SK-N-SH (cell line): Measurements from ENCODE around the gene C3orf20. TPM values are rescaled to one million over a fixed set of nuclear protein-coding genes. Genes with fewer than 3 reads are reported as not detected.

ENCODE experiments used
- CTCF ChIA-PET: fragments of 300-600, 350-600 bp; formaldehyde crosslinking; extraction: SDS; loops from one replicate; lab custom pipeline; 2021; lab: Yijun Ruan, JAX
- POLR2A ChIA-PET: fragments of 350-600 bp; sonication (Branson Sonifier 250); formaldehyde crosslinking; extraction: SDS; loops from one replicate; lab custom pipeline; 2020; ENCODE audit warnings: antibody characterized with exemption, inconsistent platforms; lab: Yijun Ruan, JAX
- DNase-seq: peaks from one replicate; pipeline ENCODE4 v3.0.0; 2012
- H2AFZ ChIP-seq: fragments of 200-600 bp; sonication (generic); 2 replicates; pipeline ENCODE4 v1.8.1; 2016; ENCODE audit warnings: antibody characterized with exemption, mild to moderate bottlenecking, low read depth
- H3F3A ChIP-seq: fragments of 200-600 bp; sonication (generic); replicated peaks from 2 replicates; pipeline ENCODE3; 2016; ENCODE audit warnings: antibody characterized with exemption, mild to moderate bottlenecking; ENCODE audit not compliant: insufficient read depth
- H3K27ac ChIP-seq, 2 experiments: fragments of 200-500 bp in 1 of 2; fragments of 200-600 bp in 1 of 2; sonication (Bioruptor generic) in 1 of 2; sonication (generic), shearing (Covaris generic) in 1 of 2; 2 replicates each; pipeline versions ENCODE4 v1.5.1 to v1.6.1; 2014 to 2016; ENCODE audit warnings: low read depth in 2 of 2, inconsistent platforms in 1 of 2, low read length in 1 of 2, mild to moderate bottlenecking in 1 of 2, mixed read lengths in 1 of 2
- H3K27me3 ChIP-seq: fragments of 200-600 bp; sonication (generic), shearing (Covaris generic); 2 replicates; pipeline ENCODE4 v1.6.1; 2016; ENCODE audit warnings: mixed run types; ENCODE audit not compliant: insufficient read depth
- H3K36me3 ChIP-seq, 2 experiments: fragments of 200-500 bp in 1 of 2; fragments of 200-600 bp in 1 of 2; sonication (Bioruptor generic) in 1 of 2; sonication (generic) in 1 of 2; replicated peaks in 1 of 2; 2 replicates each; pipeline versions ENCODE3 to v1.5.1; 2014 to 2016; ENCODE audit warnings: low read length in 1 of 2, mild to moderate bottlenecking in 1 of 2; ENCODE audit not compliant: insufficient read depth in 2 of 2, control insufficient read depth in 1 of 2
- H3K4me1 ChIP-seq, 2 experiments: fragments of 200-500 bp in 1 of 2; fragments of 200-600 bp in 1 of 2; sonication (Bioruptor generic) in 1 of 2; sonication (generic), shearing (Covaris generic) in 1 of 2; 2 replicates each; pipeline versions ENCODE4 v1.5.1 to v1.6.1; 2014 to 2016; ENCODE audit warnings: low read depth in 1 of 2, low read length in 1 of 2, mixed run types in 1 of 2; ENCODE audit not compliant: insufficient read depth in 2 of 2, control insufficient read depth in 1 of 2
- H3K4me2 ChIP-seq: fragments of 200-600 bp; sonication (generic), shearing (Covaris generic); 2 replicates; pipeline ENCODE4 v1.6.1; 2017; ENCODE audit warnings: mixed run types
- H3K4me3 ChIP-seq, 2 experiments: fragments of 200-500 bp in 1 of 2; fragments of 200-600 bp in 1 of 2; sonication (Bioruptor generic) in 1 of 2; sonication (generic), shearing (Covaris generic) in 1 of 2; 2 replicates each; pipeline versions ENCODE4 v1.5.1 to v1.8.1; 2014 to 2016; ENCODE audit warnings: low read depth in 2 of 2, inconsistent platforms in 1 of 2, low read length in 1 of 2, mild to moderate bottlenecking in 1 of 2, mixed read lengths in 1 of 2, moderate library complexity in 1 of 2
- H3K79me2 ChIP-seq: fragments of 200-600 bp; sonication (generic); 2 replicates; pipeline ENCODE4 v1.8.1; 2017; ENCODE audit warnings: mild to moderate bottlenecking; ENCODE audit not compliant: insufficient read depth
- H3K9ac ChIP-seq: fragments of 200-600 bp; sonication (generic); 2 replicates; pipeline ENCODE4 v1.6.1; 2017; ENCODE audit warnings: mixed run types
- H3K9me2 ChIP-seq: fragments of 200-600 bp; sonication (generic); 2 replicates; pipeline ENCODE4 v1.6.1; 2017; ENCODE audit warnings: mixed run types
- H3K9me3 ChIP-seq: fragments of 200-600 bp; sonication (generic); 2 replicates; pipeline ENCODE4 v1.6.1; 2017; ENCODE audit warnings: mixed run types, mild to moderate bottlenecking, moderate library complexity
- H4K20me1 ChIP-seq: fragments of 200-600 bp; sonication (generic); 2 replicates; pipeline ENCODE4 v1.6.1; 2017; ENCODE audit warnings: mild to moderate bottlenecking, mixed run types; ENCODE audit not compliant: insufficient read depth
- ELF1 ChIP-seq: IDR thresholded peaks from 2 replicates; pipeline ENCODE4 v1.4.0; 2012
- EP300 ChIP-seq, 2 experiments: IDR thresholded peaks; 2 replicates each; pipeline versions ENCODE4 v1.4.0 to v1.6.1; 2012; ENCODE audit warnings: borderline replicate concordance in 1 of 2, low read depth in 1 of 2, low read length in 1 of 2
- FOXJ3 ChIP-seq: sonication (generic); formaldehyde crosslinking; IDR thresholded peaks from 2 replicates; pipeline ENCODE4 v1.5.1; 2020; ENCODE audit warnings: mild to moderate bottlenecking, missing genetic modification reagents
- FOXM1 ChIP-seq: IDR thresholded peaks from 2 replicates; pipeline ENCODE4 v1.4.0; 2012; ENCODE audit warnings: low read depth, mild to moderate bottlenecking
- GABPA ChIP-seq: IDR thresholded peaks from 2 replicates; pipeline ENCODE4 v1.4.0; 2012; ENCODE audit warnings: low read depth, mild to moderate bottlenecking
- GATA2 ChIP-seq: sonication (generic); formaldehyde crosslinking; IDR thresholded peaks from 2 replicates; pipeline ENCODE4 v1.5.0; 2020; ENCODE audit warnings: mild to moderate bottlenecking, missing genetic modification reagents
- MXI1 ChIP-seq: IDR thresholded peaks from 2 replicates; pipeline ENCODE4 v1.6.1; 2012; ENCODE audit warnings: mild to moderate bottlenecking, low read depth, low read length, improper control_type of control experiment
- PBX3 ChIP-seq: IDR thresholded peaks from 2 replicates; pipeline ENCODE4; 2012
- RAD21 ChIP-seq: IDR thresholded peaks from 2 replicates; pipeline ENCODE4 v1.6.1; 2012; ENCODE audit warnings: mild to moderate bottlenecking, low read length
- REST ChIP-seq: IDR thresholded peaks from 2 replicates; pipeline ENCODE4 v1.6.1; 2012; ENCODE audit warnings: mild to moderate bottlenecking, low read depth, low read length, moderate library complexity
- RFX5 ChIP-seq: IDR thresholded peaks from 2 replicates; pipeline ENCODE4 v1.6.1; 2012; ENCODE audit warnings: mild to moderate bottlenecking, improper control_type of control experiment, low read length
- RXRA ChIP-seq: IDR thresholded peaks from 2 replicates; pipeline ENCODE4 v1.4.0; 2012; ENCODE audit warnings: low read depth, mild to moderate bottlenecking, borderline replicate concordance
- SIN3A ChIP-seq: IDR thresholded peaks from 2 replicates; pipeline ENCODE4 v1.6.1; 2012; ENCODE audit warnings: low read depth, mild to moderate bottlenecking, low read length, moderate library complexity, borderline replicate concordance
- TCF12 ChIP-seq: IDR thresholded peaks from 2 replicates; pipeline ENCODE4 v1.4.0; 2012
- USF1 ChIP-seq: IDR thresholded peaks from 2 replicates; pipeline ENCODE4 v1.4.0; 2012; ENCODE audit warnings: low read depth, borderline replicate concordance
- YY1 ChIP-seq: IDR thresholded peaks from 2 replicates; pipeline ENCODE4 v1.4.0; 2012; ENCODE audit warnings: low read depth, mild to moderate bottlenecking
- ZBTB33 ChIP-seq: IDR thresholded peaks from 2 replicates; pipeline ENCODE4 v1.4.0; 2012; ENCODE audit warnings: low read depth, borderline replicate concordance
- WGBS: methylation state at CpG from one replicate; pipeline ENCODE4 v1.1.6; 2017; ENCODE audit warnings: low lambda C conversion rate; 5-methylcytosine and 5-hydroxymethylcytosine counted together
- polyA plus RNA-seq, 3 experiments: library from polyadenylated mRNA; depleted of rRNA; stranded (reverse); fragments of >200 nt; gene quantifications; 2 replicates each; pipeline ENCODE4 v1.2.3, GENCODE V29; 2012
- TF ChIP-seq, protein P1 (sequence below): fragments of 200-600 bp; sonication (generic); IDR thresholded peaks from 2 replicates; pipeline ENCODE4 v1.6.1; 2017; ENCODE audit warnings: antibody characterized with exemption, mild to moderate bottlenecking, moderate library complexity
- TF ChIP-seq, protein P2 (sequence below): IDR thresholded peaks from 2 replicates; pipeline ENCODE4 v1.4.0; 2012; ENCODE audit warnings: low read depth

Gene C3orf20
- polyA plus RNA-seq, 1 of the 3 experiments (the other 2 are of a cell fraction), result not detected

DNA sequence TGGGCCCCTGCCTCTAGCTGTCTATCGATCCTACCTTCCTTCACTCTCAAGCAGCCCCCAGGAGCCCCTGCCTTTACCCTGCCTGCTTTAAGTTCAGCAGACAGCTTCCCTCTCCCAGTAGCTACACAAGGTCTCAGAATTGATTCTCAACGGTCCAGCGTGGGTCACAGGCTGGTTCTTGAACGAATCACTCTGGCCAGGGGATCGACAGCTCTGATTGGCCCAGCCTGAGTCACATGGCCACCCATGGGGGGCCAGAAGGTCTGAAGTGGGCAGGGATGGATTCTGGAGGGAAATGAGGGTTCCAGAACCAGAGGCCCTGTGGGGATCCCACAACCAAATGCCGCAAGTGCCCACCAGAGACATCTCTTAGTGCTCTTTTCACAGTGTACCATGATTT lies 47.1 kb upstream of the C3orf20 start (continued):
- TF ChIP-seq REST (no peak), ZBTB33 (no peak), MXI1 (no peak), GATA2 (CRISPR knock-in tag) (no peak)

DNA sequence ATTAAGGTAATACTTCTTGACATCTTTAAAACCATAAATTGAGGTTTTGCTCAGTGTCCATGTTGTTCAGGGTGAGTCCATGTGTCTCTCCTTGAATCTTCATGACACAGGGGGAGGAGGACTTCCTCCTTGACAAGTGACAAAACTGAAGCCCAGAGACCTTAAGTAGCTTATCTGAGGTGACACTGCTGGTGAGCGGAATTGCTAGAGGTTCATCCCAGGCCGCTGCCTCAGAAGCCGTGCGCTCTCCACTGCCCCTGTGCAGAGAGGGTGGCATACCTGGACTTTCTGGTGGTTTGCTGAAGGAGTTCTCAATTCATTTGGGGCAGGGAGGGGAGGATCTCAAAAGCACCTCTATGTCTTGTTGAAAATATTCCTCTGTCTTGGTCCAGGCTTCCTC lies 46.5 kb upstream of the C3orf20 start:
- WGBS, result 80% methylated on average over 4 of the region's 4 CpGs
- H3K27me3 ChIP-seq, result no peaks in the 10 kb centered on the region
- H3K36me3 ChIP-seq, result no peaks in the 10 kb centered on the region
- DNase-seq, result no peak
- no peaks in the 10 kb centered on the region for H4K20me1 ChIP-seq
- H3K9me2 ChIP-seq, result no peaks in the 10 kb centered on the region
- no peak overlapping the region for H3K9ac ChIP-seq
- POLR2A ChIA-PET, result interaction anchor here (0.6 kb wide), 1 partner anchor 9 kb away, joined by 3 read pairs; no protein-coding TSS in a partner anchor
- peaks cover 0 to 2% of the 10 kb centered on the region in 2 experiments; a peak in 1 of 4 replicates for H3K4me1 ChIP-seq
- no peak overlapping the region for H3K27ac ChIP-seq
- CTCF ChIA-PET, result no interaction called here
- H3K79me2 ChIP-seq, result no peaks in the 10 kb centered on the region
- H3K9me3 ChIP-seq, result no peaks in the 10 kb centered on the region
- H3K4me3 ChIP-seq, result no peak overlapping the region
- no peaks in the 10 kb centered on the region for H3F3A ChIP-seq
- no peak overlapping the region for H3K4me2 ChIP-seq
- H2AFZ ChIP-seq, result no peak overlapping the region
- TF ChIP-seq ELF1 (no peak), FOXM1 (no peak), YY1 (no peak), SIN3A (no peak), GABPA (no peak), RAD21 (no peak), EP300 (IDR thresholded peaks at IDR 0.05; ENCODE audit: borderline replicate concordance in 1 of 2, low read depth in 1 of 2, low read length in 1 of 2) (no peak), RFX5 (no peak), USF1 (no peak), GATA2 (CRISPR knock-in tag) (no peak), FOXJ3 (CRISPR knock-in tag) (no peak), RXRA (no peak), PBX3 (no peak), TCF12 (no peak)
- TF ChIP-seq, protein P1, sequence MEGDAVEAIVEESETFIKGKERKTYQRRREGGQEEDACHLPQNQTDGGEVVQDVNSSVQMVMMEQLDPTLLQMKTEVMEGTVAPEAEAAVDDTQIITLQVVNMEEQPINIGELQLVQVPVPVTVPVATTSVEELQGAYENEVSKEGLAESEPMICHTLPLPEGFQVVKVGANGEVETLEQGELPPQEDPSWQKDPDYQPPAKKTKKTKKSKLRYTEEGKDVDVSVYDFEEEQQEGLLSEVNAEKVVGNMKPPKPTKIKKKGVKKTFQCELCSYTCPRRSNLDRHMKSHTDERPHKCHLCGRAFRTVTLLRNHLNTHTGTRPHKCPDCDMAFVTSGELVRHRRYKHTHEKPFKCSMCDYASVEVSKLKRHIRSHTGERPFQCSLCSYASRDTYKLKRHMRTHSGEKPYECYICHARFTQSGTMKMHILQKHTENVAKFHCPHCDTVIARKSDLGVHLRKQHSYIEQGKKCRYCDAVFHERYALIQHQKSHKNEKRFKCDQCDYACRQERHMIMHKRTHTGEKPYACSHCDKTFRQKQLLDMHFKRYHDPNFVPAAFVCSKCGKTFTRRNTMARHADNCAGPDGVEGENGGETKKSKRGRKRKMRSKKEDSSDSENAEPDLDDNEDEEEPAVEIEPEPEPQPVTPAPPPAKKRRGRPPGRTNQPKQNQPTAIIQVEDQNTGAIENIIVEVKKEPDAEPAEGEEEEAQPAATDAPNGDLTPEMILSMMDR, result no peak
- TF ChIP-seq, protein P2, sequence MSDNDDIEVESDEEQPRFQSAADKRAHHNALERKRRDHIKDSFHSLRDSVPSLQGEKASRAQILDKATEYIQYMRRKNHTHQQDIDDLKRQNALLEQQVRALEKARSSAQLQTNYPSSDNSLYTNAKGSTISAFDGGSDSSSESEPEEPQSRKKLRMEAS, result no peak
